Fibroblast of upper back skin (primary cell): ENCODE results near the gene CCDC6.
"Not testable (repeated sequence)": the region's sequence is repeated elsewhere in the genome, so short reads cannot be mapped to it uniquely, and the experiment has no call there.

Experiments used
- DNase-seq: peaks from one replicate; pipeline ENCODE4 v3.0.0-alpha.2; 2013

The CCDC6 gene

GRCh38 chr10:59805014-59805413, 101.3 kb downstream of the CCDC6 start:
- no peak for DNase-seq

- DNase-seq: no peak
These were observed 102.1 kb downstream of the CCDC6 start for GRCh38 chr10:59804220-59804619.

GRCh38 chr10:59803714-59804113, 102.6 kb downstream of the CCDC6 start:
- DNase-seq: no peak

- no peak for DNase-seq
These were observed 105.2 kb downstream of the CCDC6 start for GRCh38 chr10:59801171-59801570.

- DNase-seq: no peak
These were observed 106.9 kb downstream of the CCDC6 start for GRCh38 chr10:59799421-59799820.

- peak; percentile 29 for DNase-seq
These were observed 112.4 kb downstream of the CCDC6 start for GRCh38 chr10:59793919-59794318.

GRCh38 chr10:59792812-59793211, 113.5 kb downstream of the CCDC6 start:
- DNase-seq: no peak

GRCh38 chr10:59791601-59792000, 114.8 kb downstream of the CCDC6 start:
- DNase-seq: no peak

GRCh38 chr10:59790080-59790479, 116.3 kb downstream of the CCDC6 start:
- DNase-seq: not testable (repeated sequence)

- DNase-seq: not testable (repeated sequence)
These were observed 117.4 kb downstream of the CCDC6 start for GRCh38 chr10:59788914-59789313.

- not testable (repeated sequence) for DNase-seq
These were observed 119.3 kb downstream of the CCDC6 start for GRCh38 chr10:59787032-59787431.

- DNase-seq: not testable (repeated sequence)
These were observed 120.9 kb downstream of the CCDC6 start for GRCh38 chr10:59785476-59785875.

GRCh38 chr10:59781511-59781910, 124.8 kb downstream of the CCDC6 start:
- DNase-seq: no peak

GRCh38 chr10:59779756-59780533, 126.4 kb downstream of the CCDC6 start:
- peak; percentile 35 for DNase-seq

- DNase-seq: no peak
These were observed 131.9 kb downstream of the CCDC6 start for GRCh38 chr10:59774451-59774850.

- no peak for DNase-seq
These were observed 133.3 kb downstream of the CCDC6 start for GRCh38 chr10:59773088-59773487.

GRCh38 chr10:59771162-59771807, 135.1 kb downstream of the CCDC6 start:
- no peak for DNase-seq

- no peak for DNase-seq
These were observed 135.7 kb downstream of the CCDC6 start for GRCh38 chr10:59770689-59771088.

GRCh38 chr10:59762505-59762904, 143.9 kb downstream of the CCDC6 start:
- no peak for DNase-seq

- peak; percentile 67 for DNase-seq
These were observed 148.4 kb downstream of the CCDC6 start for GRCh38 chr10:59757966-59758365.

- no peak for DNase-seq
These were observed 151.4 kb downstream of the CCDC6 start for GRCh38 chr10:59754951-59755350.

- no peak for DNase-seq
These were observed 153.1 kb downstream of the CCDC6 start, which contains the start of gene MRLN for GRCh38 chr10:59753267-59753666. MRLN (minus strand) TSS chr10:59753455.

GRCh38 chr10:59752278-59752940, 153.9 kb downstream of the CCDC6 start:
- no peak for DNase-seq
